Islet precursor cell (in vitro differentiated cells): ENCODE results near the gene FITM1.
"Not testable (repeated sequence)": the region's sequence is repeated elsewhere in the genome, so short reads cannot be mapped to it uniquely, and the experiment has no call there.

ENCODE experiments used
- DNase-seq: peaks from one replicate; pipeline ENCODE4 v3.0.0-alpha.2; 2018

Gene FITM1

DNA sequence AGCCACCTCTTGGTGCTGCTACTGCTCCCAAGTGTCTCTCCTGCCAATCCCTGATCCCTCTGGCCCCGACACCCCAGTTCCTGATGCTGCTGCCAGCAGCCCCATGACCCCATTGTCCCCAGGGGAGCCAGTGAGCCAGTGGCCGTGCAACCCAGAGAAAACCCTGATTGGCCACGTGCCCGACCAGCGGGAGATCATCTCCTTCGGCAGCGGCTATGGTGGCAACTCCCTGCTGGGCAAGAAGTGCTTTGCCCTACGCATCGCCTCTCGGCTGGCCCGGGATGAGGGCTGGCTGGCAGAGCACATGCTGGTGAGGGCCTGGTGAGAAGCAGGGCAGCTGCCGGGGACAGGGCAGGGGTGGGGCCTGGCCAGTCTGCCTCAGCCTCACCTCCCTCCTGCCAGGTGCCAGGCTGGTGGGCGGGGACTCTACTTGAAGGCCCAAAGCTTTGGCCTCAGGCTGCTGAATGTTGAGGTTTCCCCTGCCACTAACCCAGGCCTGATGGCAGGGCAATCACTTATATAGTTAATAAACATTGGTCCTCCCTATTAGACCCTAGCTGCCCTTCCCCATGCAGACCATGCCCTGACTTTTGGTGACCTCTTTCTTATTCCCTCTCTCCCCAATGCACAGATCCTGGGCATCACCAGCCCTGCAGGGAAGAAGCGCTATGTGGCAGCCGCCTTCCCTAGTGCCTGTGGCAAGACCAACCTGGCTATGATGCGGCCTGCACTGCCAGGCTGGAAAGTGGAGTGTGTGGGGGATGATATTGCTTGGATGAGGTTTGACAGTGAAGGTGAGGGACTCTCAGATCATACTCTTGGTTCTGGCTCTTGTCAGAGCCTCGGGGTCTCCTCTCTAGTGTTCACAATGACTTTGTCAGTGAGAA, 31.3 kb upstream of the FITM1 start:
- no peak for DNase-seq

DNA sequence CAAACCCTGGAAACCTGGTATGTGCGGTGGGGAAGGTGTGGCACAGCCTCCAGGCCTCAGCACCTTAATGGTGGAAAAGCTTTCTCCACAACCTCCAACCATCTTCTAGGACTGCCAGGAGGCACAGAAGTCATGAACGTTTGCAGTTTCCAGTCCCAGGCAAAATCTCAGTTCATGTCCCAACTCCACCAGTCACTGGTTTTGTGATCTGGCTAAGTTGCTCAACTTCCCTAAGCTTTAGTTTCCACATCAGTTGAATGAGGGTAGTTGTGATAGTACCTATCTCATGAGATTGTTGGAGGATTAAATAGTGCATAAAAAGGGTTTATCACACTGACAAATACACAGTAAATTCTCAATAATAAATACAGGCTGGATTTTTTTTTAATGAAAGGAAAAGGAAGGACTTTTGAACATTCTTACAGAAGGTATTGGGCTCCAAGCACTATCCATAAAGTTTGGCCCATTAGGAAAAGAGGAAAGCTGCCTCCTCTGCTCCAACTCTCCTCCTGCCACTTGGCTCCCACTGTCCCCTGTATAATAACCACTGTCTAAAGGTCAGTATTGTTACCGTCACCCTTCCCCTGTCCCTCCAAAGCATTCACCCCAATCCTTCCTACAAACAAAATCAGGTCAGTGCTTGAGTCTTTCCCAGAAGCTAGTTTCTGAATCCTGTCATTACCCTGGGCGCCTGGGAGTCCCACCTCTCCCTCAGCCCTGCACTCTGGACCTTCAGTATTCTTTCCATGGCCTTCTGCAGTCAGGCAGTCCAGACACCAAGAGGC, 30.1 kb upstream of the FITM1 start:
- DNase-seq = no peak

DNA sequence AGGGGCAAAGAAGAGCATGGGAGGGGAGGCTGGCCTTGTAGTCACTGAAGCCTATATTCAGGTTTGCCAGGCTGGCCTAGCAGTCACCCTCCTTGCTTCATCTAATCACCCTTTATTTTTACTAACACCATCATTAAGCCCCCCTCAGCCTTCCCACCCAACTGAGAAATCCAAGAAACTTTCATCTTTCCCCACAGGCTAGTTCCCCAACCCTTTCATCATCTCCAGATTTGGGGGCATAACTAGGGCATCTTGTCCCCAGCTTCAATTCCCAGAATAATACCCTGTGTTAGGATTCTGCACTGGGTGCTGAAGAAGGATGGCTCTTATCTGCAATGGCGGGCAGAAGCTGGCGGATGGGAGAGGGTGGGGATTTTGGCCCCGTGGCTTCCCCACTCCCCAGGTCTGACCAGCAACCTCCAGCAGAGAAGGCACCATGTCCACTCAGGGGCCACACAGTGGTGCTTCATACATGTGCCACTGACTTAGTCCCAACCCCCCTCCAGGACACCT, 29.4 kb upstream of the FITM1 start:
- DNase-seq = no peak

DNA sequence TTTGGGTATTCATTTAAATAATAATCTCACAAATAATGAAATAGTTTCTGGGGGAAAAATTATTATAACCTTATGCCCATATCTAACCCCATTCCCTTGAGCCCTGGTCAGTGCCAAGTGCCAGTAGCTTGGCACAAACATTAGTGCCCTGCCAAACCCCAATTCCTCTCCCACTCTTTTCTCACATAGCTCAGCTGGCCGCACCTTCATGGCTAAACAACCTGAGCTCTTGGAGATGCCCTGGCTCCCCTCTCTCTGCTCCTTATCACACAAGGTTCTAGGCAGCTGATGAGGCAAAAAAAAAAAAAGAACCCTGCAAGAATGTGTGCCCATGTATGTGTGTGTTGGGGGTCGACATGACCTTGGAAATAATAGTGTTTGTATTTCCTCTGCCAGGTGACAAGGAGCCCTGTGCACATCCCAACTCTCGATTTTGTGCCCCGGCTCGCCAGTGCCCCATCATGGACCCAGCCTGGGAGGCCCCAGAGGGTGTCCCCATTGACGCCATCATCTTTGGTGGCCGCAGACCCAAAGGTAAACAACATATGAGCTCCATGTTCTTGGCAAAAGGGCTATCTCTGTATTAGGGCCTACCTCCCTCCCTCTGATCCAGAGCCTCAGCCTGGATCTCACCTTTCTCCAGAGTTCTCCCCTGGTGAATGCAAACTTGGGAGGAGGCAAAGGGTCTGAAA, 28.0 kb upstream of the FITM1 start:
- DNase-seq = no peak

DNA sequence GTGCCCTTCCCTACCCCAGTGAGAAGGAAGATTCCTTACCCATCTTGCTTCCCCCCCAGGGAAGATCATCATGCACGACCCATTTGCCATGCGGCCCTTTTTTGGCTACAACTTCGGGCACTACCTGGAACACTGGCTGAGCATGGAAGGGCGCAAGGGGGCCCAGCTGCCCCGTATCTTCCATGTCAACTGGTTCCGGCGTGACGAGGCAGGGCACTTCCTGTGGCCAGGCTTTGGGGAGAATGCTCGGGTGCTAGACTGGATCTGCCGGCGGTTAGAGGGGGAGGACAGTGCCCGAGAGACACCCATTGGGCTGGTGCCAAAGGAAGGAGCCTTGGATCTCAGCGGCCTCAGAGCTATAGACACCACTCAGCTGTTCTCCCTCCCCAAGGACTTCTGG, 27.0 kb upstream of the FITM1 start:
- no peak for DNase-seq

DNA sequence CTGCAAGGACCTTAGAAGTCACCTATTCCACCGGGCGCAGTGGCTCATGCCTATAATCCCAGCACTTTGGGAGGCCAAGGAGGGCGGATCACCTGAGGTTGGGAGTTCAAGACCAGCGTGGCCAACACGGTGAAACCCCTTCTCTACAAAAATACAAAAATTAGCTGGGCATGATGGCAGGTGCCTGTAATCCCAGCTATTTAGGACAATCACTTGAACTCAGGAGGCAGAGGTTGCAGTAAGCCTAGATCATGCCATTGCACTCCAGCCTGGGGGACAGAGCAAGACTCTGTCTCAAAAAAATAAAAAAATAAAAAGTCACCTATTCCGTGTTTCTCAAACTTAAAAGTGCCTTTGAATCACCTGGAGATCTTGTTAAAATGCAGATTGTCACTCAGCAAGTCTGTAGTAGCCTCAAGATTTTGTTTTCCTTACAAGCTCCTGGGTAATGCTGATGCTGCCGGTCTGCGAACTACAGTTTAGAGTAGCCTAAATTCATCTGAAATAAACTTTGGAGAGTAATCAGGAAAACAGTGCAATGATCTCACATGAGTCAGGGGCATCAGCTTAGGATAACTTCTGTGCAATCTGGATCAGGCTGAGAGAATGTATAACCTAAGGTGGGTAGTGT, 24.7 kb upstream of the FITM1 start:
- DNase-seq = not testable (repeated sequence)

DNA sequence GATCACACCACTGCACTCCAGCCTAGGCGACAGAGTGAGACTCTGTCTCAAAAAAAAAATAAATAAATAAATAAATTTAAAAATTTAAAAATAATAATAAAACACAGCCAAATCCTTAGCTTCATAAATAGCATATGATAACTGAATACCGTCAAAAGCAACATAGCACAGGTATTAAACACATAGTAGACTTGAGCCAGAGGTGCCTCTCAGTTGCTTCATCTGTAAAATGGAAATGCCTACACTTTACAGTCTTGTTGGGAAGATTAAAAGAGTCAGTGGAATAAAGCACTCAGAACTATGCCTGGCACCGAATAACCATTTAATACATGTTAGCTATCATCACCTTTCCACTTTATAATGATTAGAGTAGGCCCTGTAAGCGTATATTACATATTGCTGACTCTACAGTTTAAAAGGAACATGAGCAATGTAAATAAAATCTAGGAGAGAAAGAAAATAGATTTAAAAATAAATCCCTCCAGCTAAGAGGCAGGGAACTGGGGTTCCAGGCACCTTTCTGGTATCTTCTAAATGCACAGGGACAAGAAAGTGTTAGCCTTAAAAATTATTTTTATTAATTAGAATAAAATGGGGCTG, 23.7 kb upstream of the FITM1 start:
- DNase-seq = no peak

DNA sequence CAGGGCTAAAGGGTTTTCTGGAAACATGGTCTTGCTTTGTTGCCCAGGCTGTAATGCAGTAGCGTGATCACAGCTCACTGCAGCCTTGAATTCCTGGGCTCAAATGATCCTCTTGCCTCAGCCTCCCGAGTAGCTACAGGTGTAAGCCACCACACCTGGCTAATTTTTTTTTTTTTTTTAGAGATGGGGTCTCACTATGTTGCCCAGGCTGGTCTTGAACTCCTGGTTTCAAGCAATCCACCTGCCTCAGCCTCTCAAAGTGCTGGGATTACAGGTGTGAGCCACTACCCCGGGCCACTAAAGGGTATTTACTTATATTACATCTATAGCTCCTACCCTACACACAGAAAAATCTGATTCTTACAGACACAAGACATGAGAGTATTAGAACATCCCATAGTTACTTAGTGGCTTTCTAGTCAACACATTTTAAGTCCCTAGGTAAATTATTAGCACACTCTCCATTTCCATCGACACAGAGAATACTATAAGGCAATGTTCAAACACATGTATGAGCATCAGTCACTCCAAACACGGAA, 22.1 kb upstream of the FITM1 start:
- DNase-seq = no peak

DNA sequence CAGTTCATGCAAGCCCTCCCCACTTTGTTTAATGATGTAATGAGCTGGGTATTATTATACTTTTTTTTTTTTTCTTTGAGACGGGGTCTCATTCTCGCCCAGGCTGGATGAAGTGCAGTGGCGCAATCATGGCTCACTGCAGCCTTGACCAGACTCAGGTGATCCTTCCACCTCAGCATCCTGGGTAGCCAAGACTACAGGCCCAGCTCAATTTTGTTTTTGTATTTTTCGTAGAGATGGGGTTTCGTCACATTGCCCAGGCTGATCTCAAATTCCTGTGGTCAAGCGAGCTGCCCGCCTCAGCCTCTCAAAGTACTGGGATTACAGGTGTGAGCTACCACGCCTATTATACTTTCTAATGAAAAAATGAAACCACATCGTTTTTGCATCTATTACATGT, 20.4 kb upstream of the FITM1 start:
- DNase-seq = no peak

DNA sequence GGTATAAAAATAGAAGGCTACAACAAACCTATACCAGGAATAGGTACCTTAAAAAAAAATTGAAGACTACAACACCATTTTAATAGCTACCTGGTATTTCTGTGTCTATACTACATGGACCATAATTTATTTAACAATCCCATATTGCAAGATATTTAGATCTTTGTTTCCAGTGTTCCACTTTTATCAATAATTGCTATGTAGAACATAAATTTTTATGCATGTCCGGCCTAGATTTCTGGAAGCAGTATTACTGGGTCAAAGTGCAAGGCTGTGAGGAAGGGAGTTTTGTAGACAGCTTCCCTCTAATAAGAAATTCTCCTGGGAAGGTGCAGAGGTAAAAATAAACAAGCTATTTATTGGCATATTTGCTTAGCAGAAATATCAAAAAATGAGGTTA, 19.9 kb upstream of the FITM1 start:
- no peak for DNase-seq

DNA sequence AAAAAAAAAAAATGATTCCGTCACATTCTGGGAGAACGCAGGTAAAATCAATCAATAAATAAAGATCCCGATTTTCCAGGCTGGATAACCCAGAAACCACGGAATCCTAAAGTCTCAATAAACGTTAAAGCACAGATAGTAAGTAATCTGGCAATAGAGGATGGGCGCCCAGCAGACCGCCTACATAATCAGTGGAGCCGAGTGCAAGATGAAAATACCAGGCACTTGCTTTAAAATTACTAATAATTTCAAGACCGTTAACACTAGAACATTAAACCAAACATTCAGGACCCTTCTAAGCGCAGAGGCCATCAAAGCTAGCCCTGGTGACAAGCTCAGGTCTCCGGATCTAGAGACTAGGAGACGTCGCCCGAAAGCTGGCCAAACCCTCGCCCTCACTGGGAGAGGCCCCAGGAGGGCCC, 17.1 kb upstream of the FITM1 start:
- DNase-seq = no peak

DNA sequence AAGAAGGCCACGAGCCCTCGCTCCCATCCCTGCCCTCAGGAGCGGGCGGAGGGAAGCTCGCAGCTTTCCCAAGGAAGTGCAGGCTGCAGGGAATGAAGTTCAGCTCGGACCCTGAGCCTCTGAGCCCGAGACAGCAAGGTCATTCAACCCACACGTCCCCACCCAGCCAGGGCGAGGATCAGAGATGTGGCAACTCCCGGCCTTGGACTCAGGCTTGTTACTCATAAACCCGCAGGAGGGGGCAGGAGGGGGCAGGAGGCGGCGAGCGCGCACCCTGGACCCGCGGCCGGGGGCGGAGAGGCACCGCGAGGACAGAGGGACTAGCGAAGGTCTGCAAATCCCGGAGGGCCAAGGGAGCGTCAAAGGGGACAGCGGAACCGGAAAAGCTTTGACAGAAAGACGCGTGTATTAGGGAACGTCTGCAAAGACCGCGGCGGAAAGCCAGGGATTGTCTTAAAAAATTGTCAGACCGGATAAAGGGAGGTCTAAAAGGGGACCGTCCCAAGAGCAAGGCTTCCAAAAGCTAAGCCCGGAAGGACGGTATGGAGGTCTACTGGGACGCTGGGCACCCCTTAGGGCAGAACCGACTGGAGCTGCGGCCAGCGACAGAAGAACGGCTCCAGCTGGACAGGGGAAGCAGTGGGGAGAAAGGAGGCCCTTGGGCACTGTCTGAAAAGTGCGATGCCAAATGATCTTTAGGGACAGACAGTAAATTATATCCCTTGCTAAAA, 16.5 kb upstream of the FITM1 start:
- peak; percentile 97 for DNase-seq

DNA sequence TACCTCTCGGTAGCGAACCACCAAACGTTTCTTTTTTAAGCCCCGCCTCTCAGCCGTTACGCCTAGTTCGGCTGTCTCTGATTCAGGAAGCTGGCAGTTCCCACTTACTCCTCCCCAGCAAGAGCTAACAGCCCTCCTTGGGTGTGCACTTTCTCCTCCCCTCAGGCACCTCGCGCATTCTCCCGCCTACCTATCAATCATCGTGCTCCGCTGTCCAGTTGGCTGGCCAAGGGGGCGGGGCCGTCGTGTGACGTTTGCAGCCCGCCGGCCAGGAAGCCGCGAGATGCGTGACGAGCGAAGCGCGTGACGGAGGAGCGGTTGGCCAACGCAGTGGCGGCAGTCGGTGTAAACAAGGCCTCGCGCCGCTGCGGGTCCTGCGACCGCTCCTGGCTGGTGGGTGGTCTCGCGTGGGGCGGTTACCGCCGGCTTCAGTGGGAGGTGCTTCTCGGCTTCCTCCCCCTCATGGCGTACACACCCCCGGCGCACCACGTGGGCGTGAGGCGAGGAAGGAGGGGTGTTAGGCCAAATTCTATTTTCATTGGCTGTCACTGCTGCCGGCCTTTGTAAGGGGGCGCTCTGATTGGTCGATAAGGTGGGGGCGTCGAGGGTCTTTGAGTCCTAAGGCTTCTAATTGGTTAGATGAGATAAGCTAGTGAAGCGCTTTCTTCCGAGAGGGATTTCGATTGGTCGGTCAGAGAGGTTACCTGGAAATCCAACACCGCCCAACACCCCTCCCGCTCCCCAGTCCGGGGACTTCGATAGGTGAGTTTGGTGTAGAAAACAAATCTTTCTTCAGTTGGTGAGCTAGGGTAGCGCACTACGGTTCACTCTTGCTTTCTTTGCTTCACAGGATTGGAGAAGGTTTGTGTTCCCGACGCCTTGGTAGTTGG, 15.7 kb upstream of the FITM1 start, which contains the start of the genes DCAF11 and NRL:
Gene DCAF11 (plus strand): TSS at position 246 of the 890 bp plus-strand sequence. CDS start 818 bp downstream, outside the sequence.
Gene NRL (minus strand): TSS at position 418 of the 890 bp plus-strand sequence. CDS start 32,101 bp downstream, outside the sequence.
- DNase-seq = peak; percentile 99

DNA sequence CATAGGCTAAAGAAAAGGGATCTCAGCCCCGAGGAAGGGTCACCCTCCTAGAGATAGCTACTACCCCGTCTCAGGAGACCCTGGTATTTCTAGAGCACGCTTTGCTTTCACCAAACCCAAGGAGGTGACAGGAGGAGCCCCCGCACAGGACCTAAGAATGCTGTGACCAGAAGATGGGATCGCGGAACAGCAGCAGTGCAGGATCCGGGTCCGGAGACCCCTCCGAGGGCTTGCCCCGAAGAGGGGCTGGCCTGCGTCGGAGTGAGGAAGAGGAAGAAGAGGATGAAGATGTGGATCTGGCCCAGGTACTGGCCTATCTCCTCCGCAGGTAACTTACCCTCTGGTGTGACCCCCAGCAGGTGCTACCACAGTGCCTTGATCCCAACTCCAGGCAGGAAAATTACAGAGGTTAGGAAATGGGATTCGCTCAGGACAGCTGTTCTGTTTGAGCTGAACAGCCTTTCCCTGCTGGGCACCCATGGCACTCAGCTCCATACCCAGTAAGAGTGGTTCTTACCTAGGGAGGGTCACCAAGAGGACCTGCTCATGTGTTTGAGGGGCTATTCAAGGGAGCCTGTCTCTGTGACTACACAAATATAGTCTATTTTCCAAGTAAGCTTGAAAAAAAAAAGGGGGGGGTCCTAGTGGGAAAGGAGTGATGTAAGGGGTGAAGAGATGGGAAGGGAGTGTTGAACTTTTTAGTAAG, 14.9 kb upstream of the FITM1 start:
- no peak for DNase-seq

DNA sequence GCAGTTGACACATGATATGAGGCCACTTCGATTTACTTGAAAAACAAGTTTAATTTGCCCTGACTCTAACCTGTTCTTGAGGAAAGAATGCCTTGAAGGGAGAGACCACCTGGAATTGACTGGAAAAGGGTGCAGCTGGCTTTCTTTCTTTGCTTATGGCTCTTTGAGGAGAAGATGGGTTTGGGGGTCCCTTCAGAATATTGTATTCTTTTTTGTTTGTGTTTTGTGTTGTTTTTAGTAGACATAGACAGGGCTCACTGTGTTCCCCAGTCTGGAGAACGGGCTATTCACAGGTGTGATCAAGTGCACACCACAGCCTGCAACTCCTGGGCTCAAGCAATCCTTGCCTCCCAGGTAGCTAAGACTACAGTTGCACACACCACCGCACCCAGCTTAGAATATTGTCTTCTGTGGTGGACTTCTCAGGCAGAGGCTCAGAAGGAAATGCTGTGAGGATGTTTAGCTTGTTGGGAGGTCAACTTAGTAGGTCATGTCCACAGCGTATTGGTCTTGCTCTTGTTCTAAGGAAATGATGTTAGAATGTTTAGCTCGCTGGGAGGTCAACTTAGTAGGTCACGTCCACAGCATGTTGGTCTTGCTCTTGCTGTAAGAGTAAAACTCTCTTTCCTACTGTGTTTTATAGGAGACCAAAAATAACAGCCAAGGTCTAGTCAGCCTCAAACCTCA, 14.2 kb upstream of the FITM1 start:
- DNase-seq = no peak

DNA sequence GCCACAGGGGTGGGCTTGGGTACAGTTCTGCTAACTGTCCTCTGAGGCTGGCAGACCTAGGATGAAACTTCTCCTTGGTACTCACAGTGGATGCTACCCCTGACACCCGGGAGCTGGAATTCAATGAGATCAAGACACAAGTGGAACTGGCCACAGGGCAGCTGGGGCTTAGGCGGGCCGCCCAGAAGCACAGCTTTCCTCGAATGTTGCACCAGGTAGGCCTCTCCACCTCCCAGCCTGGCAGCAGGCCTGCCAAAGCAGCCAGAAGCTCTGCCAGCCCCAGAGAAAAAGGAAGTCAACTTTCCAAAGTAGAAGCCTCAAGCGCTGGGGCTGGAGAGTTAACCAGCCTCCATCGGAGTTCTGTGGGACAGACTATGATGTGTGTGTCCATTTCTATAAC, 13.3 kb upstream of the FITM1 start:
- no peak for DNase-seq

DNA sequence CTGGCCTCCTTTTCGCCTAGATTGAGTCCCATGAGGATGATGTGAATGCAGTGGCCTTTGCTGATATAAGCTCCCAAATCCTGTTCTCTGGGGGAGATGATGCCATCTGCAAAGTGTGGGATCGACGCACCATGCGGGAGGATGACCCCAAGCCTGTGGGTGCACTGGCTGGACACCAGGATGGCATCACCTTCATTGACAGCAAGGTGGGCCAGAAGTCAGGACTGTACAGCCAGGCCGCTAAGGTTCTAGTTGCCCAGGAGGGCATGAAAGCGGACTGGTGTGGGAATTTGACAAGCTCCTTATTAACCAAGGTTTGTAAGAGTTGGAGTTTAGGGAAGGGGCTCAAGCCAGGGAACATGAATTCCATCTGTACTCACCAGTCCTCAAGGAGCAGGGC, 10.8 kb upstream of the FITM1 start:
- DNase-seq = no peak

DNA sequence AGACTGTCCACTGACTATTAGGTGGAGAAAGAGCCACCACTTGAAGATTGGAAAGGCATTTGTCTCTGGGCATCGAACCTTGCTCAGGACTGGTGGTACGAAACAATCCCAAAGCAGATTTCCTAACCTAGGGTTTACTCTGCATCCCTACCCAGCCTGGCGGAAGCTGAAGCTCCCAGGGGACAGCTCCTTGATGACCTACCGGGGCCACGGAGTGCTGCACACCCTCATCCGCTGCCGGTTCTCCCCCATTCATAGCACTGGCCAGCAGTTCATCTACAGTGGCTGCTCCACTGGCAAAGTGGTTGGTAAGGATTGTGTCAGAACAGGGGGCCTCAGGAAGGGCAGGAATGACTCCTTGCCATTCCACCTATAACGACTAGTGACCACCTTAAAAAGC, 9.2 kb upstream of the FITM1 start:
- no peak for DNase-seq

DNA sequence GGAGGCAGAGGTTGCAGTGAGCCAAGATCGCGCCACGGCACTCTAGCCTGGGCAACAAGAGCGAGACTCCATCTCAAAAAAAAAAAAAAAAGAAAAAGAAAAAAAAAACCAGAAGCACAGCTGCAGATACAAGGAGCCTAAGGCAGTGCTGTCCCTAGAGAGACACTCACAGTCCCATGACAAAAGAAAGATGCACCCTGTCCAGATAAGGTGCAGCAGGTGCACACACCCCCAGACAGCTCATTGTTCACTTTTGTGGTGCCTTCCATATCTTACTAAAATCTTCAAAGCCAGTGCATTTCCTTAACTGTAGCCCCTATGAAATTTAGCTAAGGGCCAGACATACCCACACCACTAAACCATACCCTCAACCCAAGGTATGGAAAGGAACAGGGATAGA, 8.0 kb upstream of the FITM1 start:
- DNase-seq = no peak
